Stimulated activated CD4-positive, alpha-beta T cell treated with anti-CD3 and anti-CD28 coated beads, Interleukin-15, amount 100 ng/mL, for 1 hour (primary cell): ENCODE measurements around the gene DEPDC7.
A peak's percentile ranks its signal among the peaks of the same experiment; 100 is the strongest.
"Not testable (repeated sequence)": the region's sequence is repeated elsewhere in the genome, so short reads cannot be mapped to it uniquely, and the experiment has no call there.

Source experiments
- DNase-seq, 2 donors: peaks; one replicate each; pipeline ENCODE4 v3.0.0-alpha.2; 2020; ENCODE audit warnings: low read depth in 1 of 2, low spot score in 1 of 2

DEPDC7 gene

DNA sequence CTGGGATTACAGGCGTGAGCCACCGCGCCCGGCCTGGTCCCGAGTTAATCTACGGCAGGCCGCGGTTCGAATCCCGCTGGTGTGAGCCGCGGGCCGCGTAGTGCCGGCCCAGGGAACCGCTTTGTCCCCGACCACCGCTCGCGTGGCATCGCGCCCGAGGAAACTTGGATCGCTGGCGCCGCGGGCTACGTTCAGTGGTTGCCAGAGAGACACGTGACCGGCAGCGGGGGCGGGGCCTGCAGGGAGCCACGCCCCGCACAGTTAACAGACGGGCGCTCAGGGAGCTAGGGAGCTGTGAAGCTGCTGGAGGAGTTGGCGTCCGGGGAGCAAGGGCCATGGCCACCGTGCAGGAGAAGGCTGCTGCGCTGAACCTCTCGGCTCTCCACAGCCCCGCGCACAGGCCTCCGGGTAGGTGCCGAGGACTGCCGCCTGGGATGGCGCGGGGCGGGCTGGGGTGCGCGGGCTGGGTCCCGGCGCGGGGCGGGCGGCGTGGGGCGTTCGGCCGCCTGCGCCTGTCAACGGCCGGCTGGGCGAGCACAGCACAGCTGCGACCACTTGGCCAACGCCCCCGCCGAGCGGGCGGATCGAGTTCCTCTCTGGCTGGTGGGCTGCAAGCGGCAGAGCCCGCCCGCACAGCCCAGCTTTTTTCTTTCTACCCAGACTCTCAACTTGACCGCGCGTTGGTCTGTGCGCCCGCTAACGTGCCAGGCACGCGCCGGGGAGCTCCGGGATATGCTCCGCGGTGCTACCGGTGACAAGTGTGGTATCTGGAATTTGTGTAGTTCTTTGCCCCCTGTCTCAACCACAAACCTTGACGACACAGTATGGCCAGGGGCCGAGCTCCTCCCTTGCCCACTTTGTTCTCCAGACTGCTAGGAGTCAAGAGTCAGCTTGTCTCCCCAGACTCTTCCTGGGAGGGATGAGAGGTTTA lies at the start of gene DEPDC7:
Gene DEPDC7 (plus strand): TSS at position 258 of the 931 bp plus-strand sequence. CDS start 78 bp downstream, at position 336.
- peak; percentile 44 to 75 for DNase-seq

DNA sequence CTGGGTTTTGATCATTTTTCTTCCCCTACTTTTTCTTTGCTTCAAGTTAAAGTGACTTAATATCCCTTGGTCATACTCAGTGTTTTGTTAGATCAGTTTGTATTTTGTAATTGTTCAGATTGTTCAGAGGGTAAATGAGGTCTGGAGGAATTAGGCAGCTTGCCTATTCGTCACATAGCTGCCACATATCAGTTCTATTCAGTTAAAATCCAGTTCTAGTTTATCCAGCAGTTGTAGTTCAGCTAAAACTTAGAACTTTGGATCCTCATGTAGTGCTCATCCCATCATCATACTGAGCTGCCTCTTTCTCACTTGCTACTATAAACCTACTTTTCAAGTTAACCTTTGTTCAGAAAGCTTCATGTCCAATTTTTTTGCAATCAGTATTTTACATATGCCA lies 47.1 kb upstream of the DEPDC7 start:
- DNase-seq = no peak

DNA sequence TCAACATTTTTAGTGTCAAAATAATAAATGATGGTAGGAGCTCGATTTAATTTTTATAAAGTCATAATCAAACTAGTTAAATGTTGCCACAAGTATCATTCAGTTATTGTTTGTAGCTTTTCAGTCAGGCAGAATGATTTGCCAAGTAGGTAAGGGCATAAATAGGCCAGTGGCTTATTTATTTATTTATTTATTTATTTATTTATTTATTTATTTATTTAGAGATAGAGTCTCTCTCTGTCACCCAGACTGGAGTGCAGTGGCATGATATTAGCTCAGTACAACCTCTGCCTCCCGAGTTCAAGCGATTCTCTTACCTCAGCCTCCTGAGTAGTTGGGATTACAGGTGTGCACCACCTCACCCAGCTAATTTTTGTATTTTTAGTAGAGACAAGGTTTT lies 43.4 kb upstream of the DEPDC7 start:
- DNase-seq = not testable (repeated sequence)

DNA sequence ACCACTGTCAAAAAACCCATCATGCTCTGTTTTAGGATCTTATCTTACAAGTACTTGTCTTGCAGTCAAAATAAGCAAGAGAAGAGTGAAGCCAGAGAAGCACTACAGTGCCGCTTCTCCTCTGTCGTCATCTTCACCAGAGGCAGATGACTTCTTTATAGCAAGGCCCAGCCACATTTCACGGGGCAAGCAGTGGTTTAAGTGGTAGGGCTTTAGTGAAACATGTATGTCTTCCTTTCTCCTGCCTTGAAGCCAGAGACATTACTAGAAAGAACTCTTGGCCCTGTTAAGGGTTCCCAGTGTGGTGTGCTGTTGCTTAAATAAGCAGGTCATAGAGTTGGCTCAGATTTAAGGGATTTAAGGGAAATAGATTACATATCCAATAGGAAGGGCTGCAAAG lies 42.9 kb upstream of the DEPDC7 start:
- no peak for DNase-seq

DNA sequence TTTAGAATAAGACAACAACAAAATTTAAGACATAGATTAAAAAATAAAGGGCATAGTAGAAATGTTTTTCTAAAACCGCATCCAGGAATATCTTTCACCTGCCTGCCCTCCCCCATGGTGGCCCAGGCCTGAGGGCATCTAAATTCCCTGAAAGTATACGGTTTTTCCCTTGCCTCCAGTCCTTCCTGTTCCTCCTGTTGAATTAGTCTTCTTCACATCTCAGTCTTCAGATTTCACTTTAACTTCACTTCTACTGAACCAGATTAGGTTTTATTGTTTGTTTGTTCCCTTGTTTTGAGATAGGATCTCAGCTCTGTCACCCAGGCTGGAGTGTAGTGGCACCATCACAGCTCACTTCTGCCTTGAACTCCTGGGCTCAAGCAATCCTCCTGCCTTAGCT lies 33.1 kb upstream of the DEPDC7 start:
- DNase-seq = no peak

DNA sequence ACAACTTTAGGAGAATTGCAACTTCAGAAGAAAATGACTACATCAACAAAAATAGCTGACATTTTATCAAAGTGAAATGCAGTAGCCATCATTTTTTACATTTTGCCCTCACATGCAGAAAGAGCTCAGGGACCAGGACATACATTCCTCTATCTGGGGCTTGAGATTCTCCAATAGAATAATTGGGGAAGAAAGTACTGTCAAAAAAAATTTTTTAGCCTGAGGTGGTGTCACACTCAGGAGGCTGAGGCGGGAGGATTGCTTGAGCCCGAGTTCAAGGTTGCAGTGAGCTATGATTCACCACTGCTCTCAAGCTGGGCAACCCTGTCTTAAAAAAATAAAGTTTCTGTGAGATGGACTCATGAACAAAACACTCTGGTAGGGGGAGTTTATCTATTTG lies 32.2 kb upstream of the DEPDC7 start:
- DNase-seq = no peak

DNA sequence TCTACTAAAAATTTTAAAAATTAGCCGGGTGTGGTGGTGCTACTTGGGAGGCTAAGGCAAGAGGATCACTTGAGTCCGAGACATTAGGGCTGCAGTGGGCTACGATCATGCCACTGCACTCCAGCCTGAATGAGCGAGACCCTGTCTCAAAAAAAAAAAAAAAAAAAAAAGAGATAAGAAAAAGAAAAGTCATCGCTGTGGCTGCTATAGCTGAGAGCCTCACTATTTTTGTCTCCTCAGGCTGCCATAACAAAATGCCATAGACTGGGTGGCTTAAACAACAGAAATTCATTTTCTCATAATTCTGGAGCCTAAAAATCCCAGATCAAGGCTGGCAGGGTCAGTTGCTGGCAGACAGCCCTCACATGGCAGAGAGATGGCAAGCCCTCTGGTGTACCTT lies 30.1 kb upstream of the DEPDC7 start:
- no peak for DNase-seq

DNA sequence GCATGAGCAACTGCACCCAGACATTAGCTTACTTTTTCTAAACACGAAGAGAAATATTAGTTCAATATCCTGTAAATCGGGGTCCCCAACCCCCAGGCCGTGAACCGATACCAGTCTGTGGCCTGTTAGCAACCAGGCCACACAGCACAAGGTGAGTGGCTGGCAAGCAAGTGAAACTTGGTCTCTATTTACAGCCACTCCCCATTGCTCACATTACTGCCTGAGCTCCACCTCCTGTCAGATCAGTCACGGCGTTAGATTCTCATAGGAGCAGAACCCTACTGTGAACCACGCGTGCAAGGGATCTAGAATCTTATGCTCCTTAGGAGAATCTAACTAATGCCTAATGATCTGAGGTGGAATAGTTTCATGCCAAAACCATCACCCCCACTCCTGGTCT lies 27.8 kb upstream of the DEPDC7 start:
- DNase-seq = no peak

DNA sequence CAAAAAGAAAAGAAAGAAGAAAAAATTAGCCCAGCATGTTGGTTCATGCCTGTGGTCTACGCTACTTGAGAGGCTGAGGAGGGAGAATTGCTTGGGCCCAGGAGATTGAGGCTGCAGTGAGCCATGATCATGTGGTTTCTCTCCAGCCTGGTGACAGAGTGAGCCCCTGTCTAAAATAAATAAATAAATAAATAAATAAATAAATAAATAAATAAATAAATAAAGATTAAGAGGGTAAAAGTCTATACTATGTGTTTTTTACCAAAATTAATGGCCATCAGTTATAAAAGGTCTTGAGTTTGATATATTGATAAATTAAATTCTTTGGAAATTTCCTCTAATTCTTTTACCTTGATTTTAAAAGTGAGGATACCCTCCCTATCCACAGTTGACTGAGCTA lies 25.2 kb upstream of the DEPDC7 start:
- no peak for DNase-seq

DNA sequence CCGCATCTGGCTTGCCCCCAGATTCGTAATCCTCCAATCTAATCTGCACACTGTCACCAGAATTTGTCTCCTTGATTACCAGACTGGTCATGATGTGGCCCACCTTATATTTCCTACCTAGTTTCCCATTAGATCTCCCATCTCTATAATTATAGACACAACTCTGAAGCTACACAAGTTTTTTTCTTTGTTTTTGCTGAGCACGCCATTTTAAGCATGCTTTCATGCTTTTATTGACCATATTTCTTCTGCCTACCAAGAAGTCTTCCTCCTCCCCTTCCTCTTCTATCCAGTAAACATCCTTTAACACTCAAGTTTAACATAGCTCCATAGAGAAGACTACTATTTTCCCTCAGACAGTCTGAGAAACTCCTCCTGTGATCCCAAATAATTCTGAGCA lies 24.3 kb upstream of the DEPDC7 start:
- DNase-seq = no peak

DNA sequence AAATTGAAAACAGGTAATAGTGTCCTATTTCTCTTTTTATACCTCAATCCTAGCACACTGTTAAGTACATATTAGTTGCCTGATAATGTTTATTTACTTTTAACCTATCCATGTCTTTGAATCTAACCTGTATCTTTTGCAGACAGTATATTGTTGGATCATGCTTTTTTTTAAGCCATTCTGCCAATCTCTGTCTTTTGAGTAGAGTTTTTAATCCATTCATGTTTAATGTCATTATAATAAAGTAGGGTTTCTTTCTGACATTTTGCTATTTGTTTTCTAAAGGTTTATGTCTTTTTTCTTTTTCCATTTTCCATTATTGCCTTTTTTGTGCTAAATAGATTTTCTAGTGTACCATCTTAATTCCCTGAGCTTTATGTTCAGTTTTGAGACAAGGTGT lies 23.8 kb upstream of the DEPDC7 start:
- DNase-seq = no peak

DNA sequence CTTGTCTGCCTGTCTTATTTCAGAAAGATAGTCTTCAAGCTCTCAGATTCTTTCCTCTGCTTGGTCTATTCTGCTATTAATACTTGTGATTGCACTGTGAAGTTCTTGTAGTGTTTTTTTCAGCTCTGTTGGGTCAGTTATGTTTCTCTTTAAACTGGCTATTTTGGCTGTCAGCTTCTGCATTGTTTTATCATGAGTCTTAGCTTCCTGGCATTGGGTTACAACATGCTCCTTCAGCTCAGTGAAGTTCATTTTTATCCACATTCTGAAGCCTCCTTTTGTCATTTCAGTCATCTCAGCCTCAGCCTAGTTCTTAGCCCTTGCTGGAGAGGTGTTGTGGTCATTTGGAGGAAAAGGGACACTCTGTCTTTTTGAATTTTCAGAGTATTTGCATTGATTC lies 15.5 kb upstream of the DEPDC7 start:
- no peak for DNase-seq

DNA sequence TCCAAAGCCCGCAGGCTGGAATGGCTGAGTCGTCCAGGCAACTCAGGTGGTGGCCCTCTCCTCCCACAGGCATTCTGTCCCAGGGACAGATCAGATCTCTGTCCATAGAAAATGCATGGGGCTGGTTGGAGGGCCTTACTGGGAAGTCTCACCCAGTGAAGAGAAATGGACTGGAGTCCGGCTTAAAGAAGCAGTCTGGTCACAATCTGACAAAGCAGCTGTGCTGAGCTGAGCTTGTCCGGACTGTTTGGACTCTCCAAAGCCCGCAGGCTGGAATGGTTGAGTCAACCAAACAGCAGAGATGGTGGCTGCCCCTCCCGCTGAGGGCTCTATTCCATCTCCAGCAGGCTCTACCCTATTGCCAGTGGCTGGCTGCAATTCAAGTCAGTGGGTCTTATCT lies 14.4 kb upstream of the DEPDC7 start:
- no peak for DNase-seq

DNA sequence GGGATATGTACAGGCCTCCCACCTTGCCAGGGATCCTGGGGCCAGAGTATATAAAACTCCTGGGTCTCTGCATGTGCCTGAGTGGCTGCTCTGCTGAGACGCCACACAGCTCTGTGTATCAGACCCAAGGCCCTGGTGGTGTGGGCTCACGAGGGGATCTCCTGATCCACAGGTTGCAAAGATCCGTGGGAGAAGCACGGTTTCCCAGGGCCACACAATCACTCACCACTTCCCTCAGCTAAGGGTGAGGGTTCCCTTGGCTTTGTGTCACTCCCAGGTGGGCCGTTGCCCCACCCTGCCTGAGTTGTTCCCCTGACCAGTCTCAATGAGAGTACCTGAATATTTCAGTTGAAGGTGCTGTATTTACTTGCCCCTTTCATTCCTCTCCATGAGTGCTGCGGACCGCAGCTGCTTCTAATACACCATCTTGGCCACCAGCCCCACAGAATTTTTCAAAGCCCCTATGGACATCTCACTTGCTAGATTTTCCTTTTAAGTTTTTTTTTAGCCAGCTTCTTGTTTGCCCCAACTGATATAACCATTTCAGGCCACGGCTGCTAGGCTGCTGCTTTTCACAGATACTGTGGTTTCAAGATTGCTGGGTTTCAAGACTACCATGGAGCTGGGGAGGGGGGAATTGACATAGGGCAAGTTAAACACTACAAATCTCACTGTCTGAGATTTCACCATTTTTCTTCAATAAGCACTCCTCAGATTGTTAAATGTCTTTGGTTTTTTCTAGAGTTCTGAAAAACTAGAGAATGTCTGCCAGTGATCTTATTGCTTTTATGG lies 13.7 kb upstream of the DEPDC7 start:
- DNase-seq = no peak

DNA sequence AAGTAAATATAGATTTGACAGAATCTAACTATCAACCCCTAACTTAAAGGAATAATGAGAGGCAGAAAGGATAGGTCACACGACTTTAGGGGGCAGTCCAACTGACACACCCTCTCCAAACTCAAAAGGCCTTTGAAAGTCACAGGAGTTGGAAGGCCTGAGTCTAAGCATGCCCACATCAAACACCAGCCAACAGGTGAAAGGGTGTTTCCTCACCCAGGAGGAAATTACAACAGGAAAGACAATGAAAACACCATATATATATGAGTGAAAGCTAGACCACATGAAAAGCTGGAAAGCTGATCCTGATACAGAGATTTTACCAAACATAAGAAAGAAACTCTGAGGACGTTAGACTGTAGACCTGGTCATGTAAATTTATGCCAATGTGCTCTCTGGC lies 10.5 kb upstream of the DEPDC7 start:
- no peak for DNase-seq

DNA sequence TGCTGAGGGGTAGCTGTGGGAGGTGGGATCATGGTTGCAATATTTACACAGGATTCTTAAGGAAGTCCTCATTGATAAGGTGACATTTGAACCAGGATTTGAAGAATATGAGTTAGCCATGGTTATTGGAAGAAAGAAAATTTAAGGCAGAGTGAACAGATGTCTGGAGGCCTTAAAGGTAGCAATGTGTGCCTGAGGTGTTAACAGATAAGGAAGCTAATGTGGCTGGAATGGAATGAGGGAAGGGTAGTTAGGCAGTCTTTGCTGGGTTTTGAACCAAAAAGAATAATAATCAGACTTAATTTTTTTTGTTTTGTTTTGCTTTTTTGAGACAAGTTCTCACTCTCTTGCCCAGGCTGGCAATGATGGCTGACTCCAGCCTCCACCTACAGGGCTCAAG lies 9.7 kb upstream of the DEPDC7 start:
- no peak for DNase-seq

DNA sequence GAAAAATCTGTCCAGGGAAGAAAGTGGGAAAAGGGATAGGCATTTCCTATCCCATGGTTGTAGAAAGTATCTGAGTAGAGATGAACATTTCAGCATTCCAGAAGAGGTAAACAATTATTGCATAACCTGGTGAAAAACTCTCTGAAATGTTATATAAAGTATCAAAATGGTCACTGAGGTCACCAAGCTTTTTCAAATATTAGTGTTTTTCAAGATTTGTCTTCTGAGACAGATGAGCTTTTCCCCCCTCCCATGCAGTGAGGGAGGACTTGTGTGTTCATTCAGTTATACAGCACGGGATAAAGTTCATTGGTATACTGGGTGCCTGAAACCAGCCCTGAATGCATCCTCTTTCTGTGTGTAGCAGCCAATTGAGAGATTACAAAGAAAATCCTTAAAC lies 1.9 kb upstream of the DEPDC7 start:
- DNase-seq = no peak

DNA sequence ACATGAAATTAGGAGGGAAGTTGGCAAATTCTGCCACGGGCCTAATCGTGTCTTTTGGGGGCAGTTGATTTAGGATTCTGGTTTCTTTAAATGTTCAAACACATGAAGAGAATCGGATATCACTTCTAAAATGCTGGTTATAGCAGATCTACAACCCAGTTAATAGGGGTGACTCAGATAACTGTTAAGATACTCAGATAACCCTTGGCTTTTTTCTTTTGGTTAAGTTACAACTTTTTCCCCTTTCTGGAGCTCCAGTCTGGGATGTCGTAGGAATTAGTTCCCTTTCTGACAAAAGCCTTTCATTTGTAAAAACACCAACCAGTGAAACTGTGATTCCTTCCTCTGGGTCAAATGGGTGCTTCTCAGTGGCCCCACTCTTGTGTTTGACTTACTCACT lies 976 bp downstream of the DEPDC7 start:
- DNase-seq = no peak

DNA sequence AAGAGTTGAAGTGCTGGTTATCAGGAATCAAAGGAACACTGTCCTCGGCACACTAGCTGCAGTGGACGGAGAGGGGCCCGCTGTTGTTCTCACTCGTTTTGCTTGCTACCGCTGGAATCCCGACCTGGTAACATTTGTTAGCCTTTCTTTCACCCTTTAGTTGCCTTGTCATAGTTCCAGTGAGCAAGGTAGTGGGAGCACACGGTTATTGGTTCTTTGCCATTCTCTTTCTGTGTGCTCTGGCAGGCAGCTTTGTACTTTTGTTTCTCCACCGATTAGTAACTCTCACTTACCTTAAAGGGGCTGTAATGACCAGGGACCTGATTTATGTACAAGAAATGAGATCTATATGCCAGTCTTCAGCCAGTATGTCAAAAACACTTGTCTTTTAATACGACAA lies 1.8 kb downstream of the DEPDC7 start:
- no peak for DNase-seq

DNA sequence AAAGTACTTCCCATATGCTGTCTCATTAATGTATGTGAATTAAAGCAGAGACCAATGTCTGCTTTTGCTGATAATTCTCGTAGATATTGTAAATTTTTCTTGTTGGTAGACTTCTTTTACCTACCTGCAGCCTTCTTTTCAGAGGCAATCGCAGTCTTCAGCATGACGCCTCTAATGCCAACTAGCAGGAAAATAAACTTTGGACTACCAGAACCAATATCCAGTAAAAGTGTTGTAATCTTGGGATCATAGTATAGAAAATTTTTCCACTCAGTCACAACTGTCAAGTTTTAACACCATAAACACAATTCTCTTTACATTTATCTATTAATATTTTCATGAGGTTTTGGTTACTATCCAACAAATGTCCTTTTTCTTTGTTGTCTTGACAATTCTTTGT lies 2.3 kb downstream of the DEPDC7 start:
- no peak for DNase-seq

DNA sequence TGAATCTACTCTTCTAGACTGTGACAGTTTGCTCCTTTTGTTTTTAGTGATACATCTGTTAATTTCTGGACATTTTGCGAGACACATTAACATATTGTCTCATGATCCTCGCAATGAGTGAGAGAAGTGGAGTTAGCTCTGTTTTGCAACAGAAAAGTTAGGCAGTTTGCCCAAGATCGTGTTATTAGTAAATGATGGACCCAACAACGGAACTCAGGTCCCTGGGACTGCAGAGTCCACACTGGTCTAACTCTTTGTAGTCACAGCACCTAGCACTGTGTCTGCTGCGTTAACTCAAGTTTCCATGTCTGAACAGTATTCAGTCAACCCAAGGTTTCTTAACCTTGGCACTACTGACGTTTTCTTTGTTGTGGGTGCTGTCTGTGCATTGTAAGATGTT lies 3.2 kb downstream of the DEPDC7 start:
- DNase-seq = no peak

DNA sequence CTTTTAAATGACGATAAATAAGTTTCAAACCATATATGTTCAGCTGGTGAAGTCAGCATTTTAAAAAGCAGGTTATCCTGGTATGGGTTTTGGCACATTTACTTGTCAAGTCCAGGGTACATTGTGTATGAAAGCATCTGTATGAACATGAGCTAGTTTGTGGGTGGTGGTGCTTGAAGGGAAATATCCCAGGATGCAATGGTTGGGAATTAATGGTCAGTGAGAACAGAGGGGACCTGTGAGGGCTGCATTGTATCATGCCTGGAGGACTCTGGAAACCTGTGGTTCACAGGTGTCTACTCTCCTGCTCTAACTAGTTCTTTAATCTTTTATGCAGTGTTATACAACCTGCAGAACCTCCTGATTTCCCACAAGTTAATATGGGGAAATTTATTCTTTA lies 5.8 kb downstream of the DEPDC7 start:
- DNase-seq = no peak
